ENCODE measurements around the gene DNAJC3.

DNA sequence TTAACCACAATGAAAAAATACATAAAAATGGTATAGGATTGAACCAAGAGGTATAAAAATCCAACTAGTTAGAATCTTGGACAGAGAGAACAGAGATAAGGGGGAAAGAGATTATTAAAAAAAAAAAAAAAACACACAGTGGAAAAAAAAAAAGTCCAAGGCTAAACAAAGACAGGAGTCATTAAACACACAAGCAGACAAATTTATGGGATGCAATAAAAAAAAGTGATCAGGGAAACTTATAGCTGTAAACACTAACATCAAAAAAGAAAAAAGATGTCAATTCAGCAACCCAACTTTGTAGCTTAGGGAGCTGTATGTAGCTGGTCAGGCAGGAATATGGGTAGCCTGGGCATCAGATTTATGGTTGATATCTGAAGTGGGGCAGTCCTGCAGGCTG lies 129.0 kb downstream of the DNAJC3 start:
- TF ChIP-seq, protein P1, sequence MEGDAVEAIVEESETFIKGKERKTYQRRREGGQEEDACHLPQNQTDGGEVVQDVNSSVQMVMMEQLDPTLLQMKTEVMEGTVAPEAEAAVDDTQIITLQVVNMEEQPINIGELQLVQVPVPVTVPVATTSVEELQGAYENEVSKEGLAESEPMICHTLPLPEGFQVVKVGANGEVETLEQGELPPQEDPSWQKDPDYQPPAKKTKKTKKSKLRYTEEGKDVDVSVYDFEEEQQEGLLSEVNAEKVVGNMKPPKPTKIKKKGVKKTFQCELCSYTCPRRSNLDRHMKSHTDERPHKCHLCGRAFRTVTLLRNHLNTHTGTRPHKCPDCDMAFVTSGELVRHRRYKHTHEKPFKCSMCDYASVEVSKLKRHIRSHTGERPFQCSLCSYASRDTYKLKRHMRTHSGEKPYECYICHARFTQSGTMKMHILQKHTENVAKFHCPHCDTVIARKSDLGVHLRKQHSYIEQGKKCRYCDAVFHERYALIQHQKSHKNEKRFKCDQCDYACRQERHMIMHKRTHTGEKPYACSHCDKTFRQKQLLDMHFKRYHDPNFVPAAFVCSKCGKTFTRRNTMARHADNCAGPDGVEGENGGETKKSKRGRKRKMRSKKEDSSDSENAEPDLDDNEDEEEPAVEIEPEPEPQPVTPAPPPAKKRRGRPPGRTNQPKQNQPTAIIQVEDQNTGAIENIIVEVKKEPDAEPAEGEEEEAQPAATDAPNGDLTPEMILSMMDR (IDR thresholded peaks at IDR 0.05), result no peak
- TF ChIP-seq POLR2AphosphoS5 (IDR thresholded peaks at IDR 0.05) (no peak), EP300 (IDR thresholded peaks at IDR 0.05) (no peak)
